HS-27A (cell line): ENCODE measurements around the gene NELFB.
"Not testable (repeated sequence)": the region's sequence is repeated elsewhere in the genome, so short reads cannot be mapped to it uniquely, and the experiment has no call there.

Experiments
- DNase-seq: peaks from one replicate; pipeline ENCODE4 v3.0.0-alpha.2; 2012; ENCODE audit warnings: low read depth, missing footprints

The NELFB gene

GRCh38 chr9:137247135-137247915 lies 7.8 kb upstream of the NELFB start:
- no peak for DNase-seq

DNA sequence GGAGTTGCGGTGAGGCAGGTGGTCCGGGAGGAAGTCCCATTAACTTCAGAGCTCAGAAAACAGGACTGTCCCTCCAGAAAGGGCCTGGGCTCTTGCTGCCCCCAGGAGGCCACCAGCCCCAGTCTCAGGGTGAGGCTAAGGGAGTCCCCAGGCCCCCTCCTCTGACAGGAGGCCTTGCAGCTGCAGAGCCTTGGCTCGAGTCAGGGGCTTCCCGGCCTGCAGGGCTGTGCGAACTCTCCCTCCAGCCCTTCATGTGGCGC lies 7.3 kb upstream of the NELFB start:
- no peak for DNase-seq

DNA sequence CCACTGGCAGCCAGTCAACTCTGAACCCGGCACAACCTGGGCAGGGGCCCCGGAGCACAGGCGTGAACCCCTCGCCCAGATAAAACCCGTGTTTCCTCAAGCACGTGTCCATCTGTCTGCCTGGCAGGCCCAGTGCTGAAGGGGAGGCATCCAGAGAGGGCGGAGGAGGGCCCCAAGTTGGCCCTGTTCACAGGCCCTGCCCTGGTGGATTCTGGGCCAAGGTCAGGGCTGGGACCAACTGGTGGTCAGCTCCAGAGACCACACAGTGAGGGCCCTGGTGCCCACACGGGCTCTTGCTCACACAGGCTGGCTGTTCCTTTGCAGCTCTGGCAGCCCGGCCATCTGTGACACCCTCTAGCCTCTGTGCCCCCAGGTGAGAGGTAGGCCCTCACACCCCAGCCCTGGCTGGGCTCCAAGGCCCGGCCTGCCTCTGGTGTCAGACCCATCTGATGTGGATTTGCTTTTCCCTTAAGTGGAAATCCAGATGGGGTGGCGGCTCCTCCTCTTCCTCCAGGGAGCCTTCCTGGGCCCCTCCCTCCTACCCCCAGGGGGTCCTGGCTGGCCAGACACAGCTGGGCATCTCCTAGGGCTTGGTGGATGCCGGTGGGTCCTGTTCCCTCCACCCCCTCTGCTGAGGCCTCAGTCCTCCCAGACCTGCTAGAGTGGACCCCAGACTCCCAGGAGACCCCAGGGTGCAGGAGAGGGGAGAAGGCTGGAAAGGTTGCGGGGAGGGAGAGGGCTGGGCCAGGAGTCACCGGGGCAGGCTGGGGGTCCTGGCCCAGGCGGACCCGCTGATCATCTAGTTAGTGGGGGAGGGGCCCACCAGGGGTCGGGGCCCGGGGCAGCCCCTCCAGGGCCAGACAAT lies 4.6 kb upstream of the NELFB start:
- DNase-seq, result no peak

GRCh38 chr9:137251194-137251461 lies 4.0 kb upstream of the NELFB start, which contains the start of gene STPG3:
TSS of gene STPG3 (plus strand) at chr9:137251286. CDS start at chr9:137251287, 1 bp downstream.
- no peak for DNase-seq

DNA sequence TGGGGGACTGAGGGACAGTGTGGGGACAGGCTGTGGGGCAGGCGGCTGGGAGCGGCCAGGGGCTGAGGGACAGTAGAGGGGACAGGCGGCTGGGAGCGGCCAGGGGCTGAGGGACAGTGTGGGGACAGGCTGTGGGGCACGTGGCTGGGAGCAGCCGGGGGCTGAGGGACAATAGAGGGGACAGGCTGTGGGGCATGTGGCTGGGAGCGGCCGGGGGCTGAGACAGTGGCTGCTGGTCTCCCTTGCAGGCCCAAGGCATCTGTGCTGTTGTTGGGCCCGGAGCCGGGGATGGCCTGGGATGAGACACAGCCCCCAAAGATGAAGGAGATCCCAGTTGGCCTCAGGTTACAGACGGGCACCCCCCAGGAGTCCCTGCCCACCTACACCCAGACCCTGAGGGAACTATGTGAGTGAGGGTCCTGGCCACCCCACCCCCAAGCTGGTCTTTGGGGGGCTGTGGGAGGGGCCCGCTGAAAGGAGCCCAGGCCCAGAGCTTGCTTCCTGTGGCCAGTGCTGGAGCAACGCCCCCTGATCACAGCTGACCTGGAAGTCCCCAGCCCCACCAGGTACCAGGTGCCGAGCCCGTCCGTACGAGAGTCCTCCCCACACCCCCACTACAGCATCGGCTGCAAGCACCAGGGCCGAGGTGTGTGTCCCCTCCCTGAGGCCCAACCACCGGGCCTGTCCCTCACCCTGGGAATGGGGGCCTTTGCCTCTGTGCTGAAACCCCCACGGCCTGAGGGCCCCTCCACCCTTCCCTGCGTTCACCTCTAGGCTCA lies 3.4 kb upstream of the NELFB start:
- DNase-seq, result no peak

DNA sequence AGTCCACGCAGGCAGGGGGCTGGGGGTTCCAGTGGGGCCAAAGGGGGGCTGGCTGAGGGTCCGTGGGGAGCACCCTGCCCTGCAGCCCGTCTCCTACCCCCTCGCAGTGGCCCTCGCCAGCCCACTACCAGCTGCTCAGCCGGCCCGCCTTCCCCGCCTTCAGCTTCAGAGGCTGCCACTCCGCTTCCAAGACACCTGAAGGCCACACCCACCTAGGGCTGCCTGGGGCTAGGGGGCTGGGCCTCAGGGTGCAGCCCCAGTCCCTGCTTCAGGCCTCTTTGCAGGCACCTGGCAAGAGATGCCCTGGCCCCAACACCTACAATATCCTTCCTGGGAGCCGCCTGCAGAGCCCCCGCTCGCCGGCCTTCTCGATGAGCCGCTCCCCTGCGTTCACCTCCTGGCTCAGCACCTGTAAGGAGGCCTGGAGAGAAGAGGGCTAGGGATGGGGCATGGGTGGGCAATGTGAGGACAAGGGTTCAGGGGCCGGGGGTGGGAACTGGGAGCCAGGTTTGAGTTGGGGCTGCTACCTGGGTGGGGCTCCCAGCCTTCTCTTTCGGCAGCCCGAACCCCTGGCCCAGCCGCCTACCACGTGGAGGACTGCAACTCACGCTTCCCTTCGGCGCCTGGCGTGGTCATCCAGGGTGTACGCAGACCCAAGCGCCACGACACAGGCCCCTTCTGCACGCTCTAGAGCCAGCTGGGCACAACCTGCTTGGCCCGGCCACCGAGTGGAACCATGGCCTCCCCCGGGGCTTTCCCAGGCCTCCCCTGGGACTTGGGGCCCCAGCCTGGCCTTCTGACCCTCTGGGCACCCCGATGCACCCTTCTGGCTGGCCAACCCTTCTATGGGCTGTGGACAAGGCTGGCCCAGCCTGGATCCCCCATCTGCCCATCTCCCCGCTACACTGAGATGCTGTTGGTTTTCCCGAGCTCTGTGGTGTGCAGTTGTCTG lies 2.3 kb upstream of the NELFB start:
- DNase-seq, result no peak

- DNase-seq, result no peak
Measured at GRCh38 chr9:137253717-137254623, 1.2 kb upstream of the NELFB start.

DNA sequence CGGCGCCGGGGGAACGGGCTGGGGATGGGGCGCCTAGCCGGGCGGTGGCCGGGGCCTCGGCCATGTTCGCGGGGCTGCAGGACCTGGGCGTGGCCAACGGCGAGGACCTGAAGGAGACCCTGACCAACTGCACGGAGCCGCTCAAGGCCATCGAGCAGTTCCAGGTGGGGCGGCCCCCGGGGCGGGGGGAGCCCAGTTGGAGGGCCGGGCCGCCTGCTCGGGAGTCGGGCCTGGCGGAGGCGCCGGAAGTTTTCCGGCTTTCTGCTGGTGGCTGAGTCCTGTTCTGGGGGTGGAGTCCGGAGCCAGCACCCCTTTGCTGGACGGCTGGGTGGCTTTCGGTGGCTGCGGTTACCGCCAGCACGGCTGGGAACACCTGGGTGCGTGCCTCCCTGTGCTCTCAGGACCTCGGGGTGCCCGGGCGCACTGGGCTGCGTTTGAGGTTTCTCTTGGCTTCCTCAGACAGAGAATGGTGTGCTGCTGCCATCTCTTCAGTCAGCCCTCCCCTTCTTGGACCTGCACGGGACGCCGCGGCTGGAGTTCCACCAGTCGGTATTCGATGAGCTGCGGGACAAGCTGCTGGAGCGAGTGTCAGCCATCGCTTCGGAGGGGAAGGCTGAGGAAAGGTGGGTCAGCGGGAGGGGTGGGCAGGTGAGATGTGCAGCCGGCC lies 454 bp downstream of the NELFB start:
- DNase-seq, result no peak

DNA sequence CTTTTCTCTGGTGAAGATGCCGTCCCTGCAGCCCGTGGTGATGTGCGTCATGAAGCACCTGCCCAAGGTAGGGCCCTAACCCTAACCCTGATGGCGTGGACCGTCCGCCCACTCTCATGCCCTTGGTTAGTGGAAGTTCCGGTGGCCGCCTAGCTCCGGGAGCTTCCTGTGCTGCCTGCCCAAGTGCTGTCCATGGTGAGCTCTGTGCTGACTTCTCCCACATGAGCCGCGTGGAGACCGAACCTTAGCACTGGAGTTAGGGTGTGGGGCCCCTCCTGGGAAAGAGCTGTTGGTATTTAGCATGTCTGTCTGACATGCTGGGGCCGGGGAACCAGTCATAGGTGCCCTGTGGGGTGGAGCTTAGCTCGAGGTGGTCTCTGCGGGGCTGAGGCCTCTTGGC lies 1.2 kb downstream of the NELFB start:
- no peak for DNase-seq

- DNase-seq, result no peak
Measured at GRCh38 chr9:137256856-137257255, 1.7 kb downstream of the NELFB start.

DNA sequence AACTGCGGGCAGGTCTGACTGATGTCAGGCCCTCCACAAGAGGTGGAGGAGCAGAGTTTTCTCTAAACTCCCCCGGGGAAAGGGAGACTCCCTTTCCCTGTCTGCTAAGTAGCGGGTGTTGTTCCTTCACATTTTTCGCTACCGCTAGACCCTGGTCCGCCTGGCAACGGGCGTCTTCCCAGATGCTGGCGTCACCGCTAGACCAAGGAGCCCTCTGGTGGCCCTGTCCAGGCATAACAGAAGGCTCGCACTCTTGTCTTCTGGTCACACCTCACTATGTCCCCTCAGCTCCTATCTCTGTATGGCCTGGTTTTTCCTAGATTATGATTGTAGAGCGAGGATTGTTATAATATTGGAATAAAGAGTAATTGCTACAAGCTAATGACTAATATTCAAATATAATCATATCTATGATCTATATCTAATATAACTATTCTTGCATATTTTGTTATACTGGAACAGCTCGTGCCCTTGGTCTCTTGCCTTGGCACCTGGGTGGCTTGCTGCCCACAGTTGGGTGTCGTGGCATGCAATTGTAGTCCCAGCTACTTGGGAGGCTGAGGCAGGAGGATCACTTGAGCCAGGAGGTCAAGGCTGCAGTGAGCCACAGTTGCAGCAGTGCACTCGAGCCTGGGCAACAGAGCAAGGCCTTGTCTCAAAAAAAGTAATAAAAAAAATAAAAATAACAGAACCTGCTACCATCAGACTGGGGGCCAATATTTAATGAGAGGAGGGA lies 7.2 kb downstream of the NELFB start:
- not testable (repeated sequence) for DNase-seq

DNA sequence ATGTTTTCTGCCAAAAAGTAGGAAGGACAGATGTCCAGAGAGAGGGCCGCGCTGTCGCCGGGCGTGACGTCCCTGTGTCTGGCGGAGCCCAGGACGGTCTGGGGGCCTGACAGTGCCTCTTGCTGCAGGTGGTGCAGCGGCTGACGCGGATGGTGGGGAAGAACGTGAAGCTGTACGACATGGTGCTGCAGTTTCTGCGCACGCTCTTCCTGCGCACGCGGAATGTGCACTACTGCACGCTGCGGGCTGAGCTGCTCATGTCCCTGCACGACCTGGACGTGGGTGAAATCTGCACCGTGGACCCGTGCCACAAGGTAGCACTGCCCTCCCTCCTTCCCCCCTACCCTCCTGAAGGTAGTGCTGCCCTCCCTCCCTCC lies 7.8 kb downstream of the NELFB start:
- DNase-seq, result no peak

- no peak for DNase-seq
Measured at GRCh38 chr9:137263506-137263905, 8.4 kb downstream of the NELFB start.

GRCh38 chr9:137264067-137264466 lies 8.9 kb downstream of the NELFB start:
- no peak for DNase-seq

GRCh38 chr9:137265496-137266161 lies 10.5 kb downstream of the NELFB start:
- DNase-seq, result no peak

- no peak for DNase-seq
Measured at GRCh38 chr9:137266162-137266527, 11.0 kb downstream of the NELFB start.

GRCh38 chr9:137266585-137267453 lies 11.7 kb downstream of the NELFB start:
- no peak for DNase-seq

- no peak for DNase-seq
Measured at GRCh38 chr9:137267933-137268355, 12.8 kb downstream of the NELFB start.
